Endometrium (tissue), 2 donors: ENCODE results near the gene PDZD2.
"Not testable (repeated sequence)": the region's sequence is repeated elsewhere in the genome, so short reads cannot be mapped to it uniquely, and the experiment has no call there.

Source experiments
- FAIRE-seq: peaks from 2 replicates; lab custom pipeline; 2012; peaks lifted over from hg19 to GRCh38; lab: Jason Lieb, UNC
- donor health status: control.
- donor health status: control.

The PDZD2 gene

GRCh38 chr5:31638748-31639418, at the start of gene PDZD2:
TSS of gene PDZD2 (plus strand) at chr5:31639131.
- FAIRE-seq, result no peak

- FAIRE-seq, result no peak
Observed at GRCh38 chr5:31593665-31594064, 45.3 kb upstream of the PDZD2 start.

- FAIRE-seq, result no peak
Observed at GRCh38 chr5:31596354-31596753, 42.6 kb upstream of the PDZD2 start.

DNA sequence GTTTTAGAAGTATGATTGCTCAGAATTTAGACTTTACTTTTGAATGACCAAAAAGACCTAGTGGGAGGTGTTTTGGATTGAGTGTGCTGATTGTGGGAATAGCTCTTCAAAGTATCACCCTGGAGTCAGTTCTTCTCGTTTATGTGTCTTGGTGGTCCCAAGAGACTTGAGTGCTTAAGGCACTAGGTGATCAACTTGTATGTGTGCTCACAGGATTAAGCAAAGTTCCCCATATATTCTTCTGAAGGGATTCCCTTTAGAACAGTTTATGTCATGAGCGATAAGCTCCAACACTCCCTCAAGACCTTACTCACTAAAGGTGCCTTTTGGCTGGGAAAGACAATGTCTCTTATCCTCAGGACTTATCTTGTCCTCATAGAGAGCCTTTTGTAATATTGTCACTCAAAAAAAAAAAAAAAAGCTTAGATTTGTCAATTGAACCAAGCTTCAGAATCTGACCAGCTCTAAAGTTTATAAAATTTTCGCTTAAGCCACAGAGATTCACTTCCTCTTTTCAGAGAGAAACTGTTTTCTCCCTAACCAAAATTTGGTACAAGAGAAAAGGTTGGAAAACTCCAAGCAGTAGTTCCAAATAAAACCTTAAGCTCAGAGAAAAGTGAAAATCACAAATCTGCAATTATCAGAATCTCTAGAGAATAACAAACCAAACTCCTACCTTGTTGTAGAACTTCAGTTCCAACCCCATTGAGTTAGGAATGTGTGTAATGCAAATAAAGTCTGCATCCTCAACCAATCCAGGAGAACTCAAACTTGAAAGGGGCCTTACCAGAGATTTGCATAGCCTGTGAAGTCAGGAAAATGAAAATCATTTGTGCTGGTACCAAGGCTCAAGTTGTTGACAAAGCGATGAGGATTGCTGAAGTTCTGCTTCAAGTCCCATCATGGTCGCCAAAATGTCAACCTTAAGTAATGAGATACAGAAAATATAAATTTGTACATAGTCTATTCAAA, 40.0 kb upstream of the PDZD2 start:
- no peak for FAIRE-seq

DNA sequence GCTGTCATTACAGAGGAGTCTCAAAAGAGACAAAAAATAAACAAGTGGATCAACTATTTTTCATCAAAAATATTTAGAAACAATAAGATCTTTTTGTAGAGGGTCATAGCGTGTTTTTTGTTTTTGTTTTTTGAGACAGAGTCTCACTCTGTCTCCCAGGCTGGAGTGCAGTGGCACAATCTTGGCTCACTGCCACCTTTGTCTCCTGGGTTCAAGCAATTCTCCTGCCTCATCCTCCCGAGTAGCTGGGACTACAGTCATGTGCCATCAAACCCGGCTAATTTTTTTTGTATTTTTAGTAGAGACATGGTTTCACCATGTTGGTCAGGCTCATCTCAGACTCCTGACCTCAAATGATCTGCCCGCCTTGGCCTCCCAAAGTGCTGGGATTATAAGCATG, 36.6 kb upstream of the PDZD2 start:
- FAIRE-seq, result not testable (repeated sequence)

DNA sequence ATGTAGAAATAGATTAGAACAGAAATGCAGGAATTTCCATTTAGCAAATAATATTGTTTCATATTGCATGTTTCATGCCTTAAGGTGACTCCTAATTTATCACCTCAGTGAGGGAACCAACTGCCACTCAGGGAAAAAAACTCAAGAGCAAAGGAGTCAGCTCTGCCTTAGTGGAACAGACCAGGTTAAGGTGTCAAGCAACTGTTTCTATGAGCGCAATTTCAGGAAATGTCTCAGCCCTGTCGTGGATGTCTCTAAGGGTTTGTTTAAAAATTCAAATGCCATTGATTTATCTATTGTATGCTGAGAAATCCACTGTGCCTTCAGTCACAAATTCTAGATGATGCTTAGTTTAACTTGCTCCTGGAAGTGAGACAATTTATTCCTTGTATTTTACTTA, 34.7 kb upstream of the PDZD2 start:
- no peak for FAIRE-seq

GRCh38 chr5:31604644-31605043, 34.3 kb upstream of the PDZD2 start:
- FAIRE-seq, result no peak

DNA sequence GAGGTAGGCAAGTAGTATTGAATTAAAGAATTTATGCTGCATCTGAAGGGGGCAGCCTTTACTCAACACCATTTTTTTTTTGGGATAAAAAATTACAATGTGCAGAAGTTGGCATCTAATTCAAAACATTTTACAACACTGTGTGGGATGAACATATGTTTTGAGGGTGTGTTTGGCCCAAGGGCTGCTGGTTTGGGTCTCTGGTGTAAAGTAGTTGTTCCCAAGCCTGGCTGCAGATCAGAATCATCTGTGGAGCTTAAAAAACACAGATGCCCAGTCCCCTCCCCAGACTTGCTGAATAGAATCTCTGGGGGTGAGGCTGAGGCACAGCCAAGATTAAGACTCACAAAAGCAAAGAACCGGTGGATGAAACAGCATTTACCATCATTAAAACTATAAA, 33.0 kb upstream of the PDZD2 start:
- no peak for FAIRE-seq

DNA sequence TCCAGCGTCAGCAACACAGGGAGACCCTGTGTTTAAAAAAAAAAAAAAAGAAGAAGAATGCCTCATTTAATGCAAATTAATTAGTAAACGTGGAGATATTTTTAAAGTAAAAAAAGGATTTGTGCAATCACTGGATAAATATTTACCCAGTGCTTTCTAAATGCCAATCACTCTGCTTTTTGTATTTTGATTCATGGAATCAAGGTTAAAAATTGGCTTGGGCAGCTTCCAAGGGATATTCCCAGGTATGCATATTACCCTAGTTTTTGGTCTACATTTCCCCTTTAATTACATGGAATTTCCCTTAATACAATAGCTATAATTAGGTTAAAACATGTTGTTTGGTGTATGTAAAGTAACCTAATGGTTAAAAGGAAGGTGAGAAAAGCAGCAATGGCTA, 31.4 kb upstream of the PDZD2 start:
- no peak for FAIRE-seq

GRCh38 chr5:31611002-31611401, 27.9 kb upstream of the PDZD2 start:
- FAIRE-seq, result no peak

DNA sequence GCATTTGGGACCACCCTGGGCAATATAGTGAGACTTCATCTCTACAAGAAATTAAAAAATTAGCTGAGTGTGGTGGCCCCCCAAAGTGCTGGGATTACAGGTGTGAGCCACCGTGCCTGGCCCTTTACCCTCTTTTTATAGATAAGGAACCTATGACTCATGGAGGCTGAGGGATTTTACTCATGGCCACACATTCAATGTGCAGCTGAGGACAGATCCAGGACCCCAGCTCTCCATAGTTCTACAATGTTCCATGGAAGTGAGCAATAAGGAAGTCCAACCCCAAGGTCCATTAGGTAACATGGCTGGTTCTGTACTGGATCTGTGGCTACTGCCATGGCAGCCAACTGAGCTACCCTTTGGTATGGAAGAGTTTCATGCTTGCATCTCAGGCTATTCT, 25.3 kb upstream of the PDZD2 start:
- FAIRE-seq, result no peak

- no peak for FAIRE-seq
Observed at GRCh38 chr5:31614151-31615020, 24.5 kb upstream of the PDZD2 start.

- no peak for FAIRE-seq
Observed at GRCh38 chr5:31617867-31618266, 21.1 kb upstream of the PDZD2 start.

GRCh38 chr5:31620026-31620425, 18.9 kb upstream of the PDZD2 start:
- FAIRE-seq, result no peak

DNA sequence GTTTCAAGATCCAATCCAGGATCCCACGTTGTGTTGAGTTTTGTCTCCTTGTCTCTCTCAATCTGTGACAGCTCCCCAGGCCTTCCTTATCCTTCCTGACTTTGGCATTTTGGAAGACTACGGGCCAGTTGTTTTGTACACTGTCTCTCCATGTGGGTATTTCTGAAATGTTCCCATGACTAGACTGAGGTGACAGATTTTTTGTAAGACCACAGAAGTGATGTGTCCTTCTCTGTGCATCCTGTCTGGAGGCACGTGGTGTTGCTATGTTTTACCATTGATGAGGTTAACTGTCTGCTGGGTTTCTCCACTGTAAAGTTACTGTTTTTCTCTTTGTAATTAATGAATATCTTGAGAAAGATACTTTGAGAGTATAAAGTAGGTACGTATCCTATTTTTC, 15.7 kb upstream of the PDZD2 start:
- FAIRE-seq, result no peak

- no peak for FAIRE-seq
Observed at GRCh38 chr5:31625394-31625793, 13.5 kb upstream of the PDZD2 start.

DNA sequence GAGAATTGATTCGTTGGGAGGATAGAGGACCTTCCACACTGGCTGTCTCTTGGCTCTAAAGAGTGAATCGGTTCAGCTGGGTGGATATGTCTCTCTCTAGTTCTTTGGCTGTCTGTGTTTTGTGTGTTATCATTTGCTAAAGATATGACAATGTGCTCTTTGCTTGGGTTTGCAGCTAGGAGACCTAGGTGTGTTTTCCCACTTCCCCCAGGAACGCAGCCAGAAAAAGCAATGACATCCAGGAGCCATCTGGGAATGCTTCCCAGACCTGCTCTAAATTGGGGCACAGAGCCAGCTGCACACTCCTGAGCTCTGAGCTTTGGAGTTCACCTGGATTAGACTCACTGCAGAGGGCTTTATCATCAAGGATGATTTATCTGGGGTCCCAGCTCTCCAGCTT, 12.8 kb upstream of the PDZD2 start:
- no peak for FAIRE-seq

DNA sequence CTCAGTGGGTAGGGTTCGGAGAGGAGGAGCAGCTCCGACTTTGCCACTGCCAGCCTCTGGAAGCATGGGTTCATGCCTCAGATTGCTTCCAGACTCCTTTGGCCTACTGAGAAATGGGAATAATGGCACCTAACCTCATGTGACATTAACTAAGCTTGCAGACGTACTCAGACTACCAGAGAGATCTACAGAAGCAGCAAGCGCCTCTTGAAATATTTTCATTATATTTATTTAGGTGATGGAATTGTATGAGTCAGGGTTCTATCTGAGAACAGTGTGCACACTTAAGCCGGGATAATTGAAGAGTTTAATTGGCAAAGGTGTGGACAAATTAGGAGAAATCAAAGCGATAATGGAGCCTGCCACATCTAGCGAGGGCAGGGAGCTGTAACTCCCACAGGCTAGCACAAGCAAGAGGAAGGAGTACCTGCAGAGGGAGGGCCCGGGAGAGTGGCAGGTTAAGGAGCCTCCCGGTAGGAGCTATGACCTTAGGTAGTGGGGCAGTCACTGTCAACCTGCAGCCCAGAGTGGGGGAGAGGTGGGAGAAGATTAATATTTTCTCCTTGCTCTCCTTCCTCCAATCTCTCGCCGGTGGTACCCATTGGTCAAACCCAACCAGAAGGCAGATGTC, 12.2 kb upstream of the PDZD2 start:
- no peak for FAIRE-seq

DNA sequence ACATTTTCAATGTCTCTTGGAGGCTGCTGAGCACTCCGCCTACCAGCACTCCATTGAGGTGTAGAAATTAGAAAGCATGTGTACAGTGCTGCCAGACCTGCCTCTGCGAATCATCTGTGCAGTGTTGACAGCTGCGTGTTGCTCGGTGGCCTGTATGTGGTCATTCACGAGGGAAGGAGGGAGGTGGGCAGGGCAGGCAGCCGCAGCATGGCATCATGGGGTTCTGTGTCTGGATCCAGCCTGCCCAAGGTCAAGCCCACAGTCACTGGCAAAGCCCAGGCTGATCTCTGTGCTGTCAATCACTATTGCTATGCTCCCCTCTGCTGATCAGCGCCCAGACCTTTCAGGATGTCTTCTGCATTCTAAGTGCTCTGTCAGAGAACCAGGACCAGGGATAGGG, 8.0 kb upstream of the PDZD2 start:
- no peak for FAIRE-seq

DNA sequence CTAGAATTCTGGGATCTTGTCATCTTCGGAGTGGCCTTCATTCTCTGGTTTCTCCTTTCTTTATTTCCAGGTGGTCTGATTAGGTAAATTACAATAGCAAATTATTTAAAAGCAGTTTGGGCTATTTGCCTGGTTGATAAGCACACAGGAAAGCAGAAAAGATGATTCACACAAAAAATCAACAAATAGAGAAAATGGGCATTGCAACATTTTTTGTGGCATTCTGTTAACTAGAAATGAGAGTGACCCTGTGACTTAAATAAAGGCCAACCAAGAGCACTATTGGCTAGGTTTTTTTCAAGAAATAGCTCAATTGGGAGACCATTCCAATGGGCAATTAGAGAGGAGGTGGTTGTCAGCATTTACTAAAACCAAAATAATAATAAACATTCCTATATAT, 6.5 kb upstream of the PDZD2 start:
- FAIRE-seq, result no peak

- no peak for FAIRE-seq
Observed at GRCh38 chr5:31635446-31635845, 3.5 kb upstream of the PDZD2 start.

DNA sequence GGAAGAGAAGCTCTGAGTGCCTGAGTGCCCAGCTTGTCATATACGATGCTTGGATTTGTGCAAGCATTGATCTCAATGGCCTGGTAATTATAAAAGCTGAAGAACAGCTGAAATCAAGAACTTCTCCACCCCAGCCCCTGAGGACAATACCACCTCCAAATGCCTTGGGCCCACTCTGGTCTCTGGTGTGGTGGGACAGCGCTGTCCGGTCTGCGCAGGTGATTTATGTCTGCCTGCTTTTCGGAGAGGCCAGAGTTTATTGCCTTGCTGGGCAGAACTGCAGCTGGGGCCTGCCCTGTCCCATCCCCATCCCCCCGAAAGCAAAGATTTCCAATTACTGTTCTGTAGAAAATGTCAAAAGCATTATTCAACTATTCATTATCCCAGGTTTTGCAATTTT, 1.1 kb upstream of the PDZD2 start:
- FAIRE-seq, result no peak
